ENCODE measurements around the gene SPATA31D1.

SPATA31D1 gene

DNA sequence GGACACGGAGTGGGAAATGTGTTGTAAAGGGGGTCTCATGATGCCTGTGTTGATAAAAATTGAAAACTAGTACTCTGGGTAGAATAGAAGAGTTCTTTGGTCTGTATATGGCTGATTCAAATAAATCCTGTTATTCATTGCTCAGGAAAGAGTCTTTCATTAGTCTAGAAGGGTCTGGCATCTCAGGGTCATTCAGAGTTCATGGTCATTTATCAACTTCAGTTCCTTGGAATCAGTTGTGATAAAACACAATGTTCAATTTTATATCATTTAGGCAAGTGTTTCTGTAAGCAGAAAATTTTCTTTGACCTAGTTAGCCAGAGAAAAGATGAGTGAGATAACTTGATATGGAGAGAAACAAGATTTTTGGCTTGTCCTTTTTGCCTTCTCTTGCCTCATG lies 36.3 kb downstream of the SPATA31D1 start:
- no peak for FAIRE-seq

DNA sequence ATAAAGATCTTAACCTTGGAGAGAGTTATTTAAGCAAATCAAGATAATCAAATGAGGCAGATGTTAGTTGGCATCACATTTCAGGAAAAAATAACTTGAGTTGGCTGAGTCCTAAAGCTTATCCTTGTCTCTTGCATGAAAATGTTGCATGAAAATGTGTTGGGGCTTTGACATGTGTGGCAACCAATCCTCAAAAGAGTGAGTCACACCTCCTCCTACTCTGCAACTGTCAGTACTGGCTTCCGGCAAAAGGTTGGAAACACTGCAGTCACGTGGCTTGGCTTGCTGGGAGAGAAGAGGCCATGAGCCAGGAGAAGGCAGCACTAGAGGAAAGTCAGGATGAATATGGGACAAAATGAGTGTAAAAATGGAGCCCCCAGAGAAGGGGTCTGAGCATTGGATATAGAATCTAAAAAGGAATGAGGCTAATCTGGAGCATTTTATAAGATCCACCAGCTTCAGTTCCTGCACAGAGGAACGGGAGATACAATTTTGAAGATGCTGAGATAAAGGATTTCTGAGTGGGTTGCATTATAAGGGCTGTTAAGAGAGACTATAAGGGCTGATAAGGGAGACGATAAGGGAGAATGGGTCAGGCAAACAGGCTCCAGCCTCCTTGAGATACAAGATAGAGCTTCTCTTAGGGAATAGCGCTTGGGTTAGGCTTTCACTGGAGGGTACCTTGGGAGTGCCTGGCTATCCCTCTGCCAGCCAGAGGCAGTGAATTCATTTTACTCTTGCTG lies 43.1 kb downstream of the SPATA31D1 start:
- FAIRE-seq = no peak

DNA sequence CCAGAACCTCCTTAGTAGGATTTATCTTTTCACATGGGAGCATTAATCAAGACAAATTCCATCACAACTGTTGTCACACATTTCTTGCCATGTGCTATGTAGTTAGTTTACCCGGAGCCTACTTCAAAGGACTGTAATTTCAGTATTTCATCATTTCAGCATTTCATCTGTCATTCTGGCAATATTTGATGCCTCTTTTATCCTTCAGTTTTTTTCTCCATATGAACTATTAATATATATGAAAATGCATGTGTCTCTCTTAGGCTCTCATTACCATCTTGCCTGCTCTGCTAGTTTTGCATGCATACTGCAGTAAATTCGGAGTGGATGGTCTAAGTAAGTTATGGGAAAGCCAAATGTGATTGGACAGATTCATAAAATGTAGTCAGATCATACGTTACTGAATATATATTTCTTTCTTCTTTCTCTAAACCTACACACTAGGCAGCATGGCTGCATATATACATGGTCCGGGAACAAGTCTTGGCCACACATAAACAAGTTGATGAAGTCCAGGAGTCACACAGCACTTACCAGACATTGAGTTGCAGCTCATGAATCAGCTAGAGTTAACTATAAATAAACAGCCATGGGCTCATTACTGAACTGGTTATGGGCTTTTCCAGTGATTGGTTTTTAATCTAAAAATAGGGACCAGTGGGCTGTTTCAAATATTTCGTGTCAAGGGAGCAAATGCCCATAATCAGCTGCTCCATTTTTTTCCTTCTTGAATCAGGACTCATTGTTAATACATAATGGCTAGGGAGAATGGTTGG lies 46.6 kb downstream of the SPATA31D1 start:
- FAIRE-seq = no peak

DNA sequence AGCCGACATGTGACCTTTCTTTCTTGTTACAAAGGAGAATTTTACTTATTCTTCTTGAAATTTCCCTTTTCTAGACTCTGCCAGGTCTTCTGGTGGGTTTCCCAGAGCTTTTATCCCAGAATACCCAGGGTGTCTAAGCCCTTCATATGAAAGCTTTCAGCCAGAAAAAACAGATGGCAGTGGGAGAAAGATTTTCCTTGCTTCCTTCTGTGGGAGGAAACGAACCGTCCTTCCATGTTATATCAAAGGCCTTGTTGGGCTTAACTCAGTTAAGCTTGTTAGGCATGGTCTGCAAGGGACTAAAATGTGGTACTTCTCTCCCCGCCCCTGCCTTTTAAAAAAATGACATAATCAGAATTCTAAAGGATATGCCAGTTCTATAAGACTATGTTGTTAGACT lies 47.5 kb downstream of the SPATA31D1 start:
- no peak for FAIRE-seq

DNA sequence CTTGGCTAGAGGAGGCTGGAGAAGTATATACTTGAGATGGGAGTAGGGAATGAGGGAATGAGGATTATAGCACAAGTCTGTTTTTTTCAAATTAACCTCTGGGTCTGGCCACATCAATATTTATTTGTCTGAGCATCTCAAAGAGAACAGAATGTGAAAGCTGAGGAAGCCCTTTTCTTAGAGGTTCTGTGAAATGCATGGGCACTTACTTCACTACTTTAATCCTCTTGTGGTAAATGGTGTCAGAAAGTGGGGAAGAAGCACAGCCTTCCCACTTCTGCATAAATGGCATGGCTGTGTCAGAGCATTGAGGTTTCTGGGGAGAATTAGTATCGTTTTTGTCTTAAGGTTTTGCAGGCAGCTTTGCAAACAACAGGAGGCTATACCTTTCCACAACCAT lies 48.6 kb downstream of the SPATA31D1 start:
- no peak for FAIRE-seq

DNA sequence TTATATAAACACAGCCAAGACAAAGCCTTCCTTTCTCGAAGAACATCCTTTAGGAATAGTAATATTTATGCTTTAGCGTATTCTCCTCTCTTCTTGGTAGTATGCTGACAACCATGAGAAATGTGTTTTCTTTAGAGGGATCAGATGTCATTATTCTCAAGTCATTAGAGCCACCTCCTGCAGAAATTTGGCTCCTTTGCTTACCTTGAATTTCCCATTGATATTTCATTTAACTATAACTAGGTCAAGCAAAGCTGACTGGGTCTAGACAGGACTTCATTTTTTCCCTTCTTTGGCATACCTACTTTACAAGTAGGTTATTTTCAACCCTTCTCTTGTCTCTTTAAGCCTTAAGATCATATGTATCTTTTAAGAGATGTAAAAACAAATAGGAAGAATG lies 50.3 kb downstream of the SPATA31D1 start:
- no peak for FAIRE-seq
